ENCODE data around the gene LPAR1. TPM values are rescaled to one million over a fixed set of nuclear protein-coding genes. Genes with fewer than 3 reads are reported as not detected.
A peak's percentile ranks its signal among the peaks of the same experiment; 100 is the strongest.

Gene LPAR1
- total RNA-seq, 1 donor from 2014 or later: 11.5 TPM

DNA sequence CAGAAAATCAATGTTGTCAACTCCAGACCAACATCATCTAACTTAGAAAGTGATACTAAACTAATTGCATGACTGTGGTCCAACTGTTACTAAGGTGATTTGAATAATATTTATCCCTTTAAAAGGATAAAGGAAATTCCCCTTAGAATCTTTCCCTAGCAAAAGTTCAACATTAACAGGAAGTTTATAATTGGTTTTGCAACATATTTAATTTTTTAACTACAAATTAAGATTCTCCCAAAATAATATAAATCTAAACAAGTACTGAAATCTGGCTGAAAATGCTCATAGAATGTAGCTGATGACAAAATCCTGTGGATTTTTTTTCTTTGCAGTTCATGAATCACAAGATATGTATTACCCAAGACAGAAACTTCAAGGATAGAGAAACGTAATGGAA is 151.4 kb downstream of the LPAR1 start:
- H3K36me3 ChIP-seq (ENCODE audit: insufficient read depth, low read length): no peaks in the 10 kb centered on the region
- no peak overlapping the region for H3K27ac ChIP-seq (ENCODE audit: low read depth, low read length)
- no peaks in the 10 kb centered on the region for H3K4me1 ChIP-seq (ENCODE audit: insufficient read depth, low read length)
- FAIRE-seq (no peak), DNase-seq (ENCODE audit: low read depth) (peak; percentile 11)
- no peak for TF ChIP-seq CTCF (IDR thresholded peaks at IDR 0.05; ENCODE audit: insufficient read depth, low read depth, low read length)
- H3K27ac Mint-ChIP-seq (ENCODE audit: unreplicated experiment): no peak overlapping the region
- H2AFZ ChIP-seq (ENCODE audit: low read depth, low read length): no peak overlapping the region
- no peak overlapping the region for H3K9ac ChIP-seq (ENCODE audit: low read length)
- no peaks in the 10 kb centered on the region for H3K79me2 ChIP-seq (ENCODE audit: insufficient read depth, low read length)
- no peaks in the 10 kb centered on the region for H3K27me3 ChIP-seq (ENCODE audit: insufficient read depth, low read length)
- no peaks in the 10 kb centered on the region for H3K27me3 Mint-ChIP-seq (ENCODE audit: low read depth, unreplicated experiment)
- H3K4me3 ChIP-seq (ENCODE audit: insufficient read depth, low read depth, low read length): no peak overlapping the region
- no peaks in the 10 kb centered on the region for H4K20me1 ChIP-seq (ENCODE audit: insufficient read depth, low read length)
- no peak overlapping the region for H3K4me3 Mint-ChIP-seq (ENCODE audit: unreplicated experiment)
- no peak overlapping the region for H3K4me2 ChIP-seq (ENCODE audit: low read length)
- H3K4me1 Mint-ChIP-seq (ENCODE audit: low read depth, unreplicated experiment): no peaks in the 10 kb centered on the region
- no peaks in the 10 kb centered on the region for H3K36me3 Mint-ChIP-seq (ENCODE audit: low read depth, unreplicated experiment)
- no peaks in the 10 kb centered on the region for H3K9me3 Mint-ChIP-seq (ENCODE audit: unreplicated experiment)
- no peaks in the 10 kb centered on the region for H3K9me3 ChIP-seq (ENCODE audit: insufficient read depth, low read depth, low read length)

GRCh38 chr9:110880189-110880588 is 158.1 kb downstream of the LPAR1 start:
- Histone ChIP-seq H3K4me3 (ENCODE audit: insufficient read depth, low read depth, low read length) (no peak overlapping the region), H4K20me1 (ENCODE audit: insufficient read depth, low read length) (no peaks in the 10 kb centered on the region), H3K27ac (ENCODE audit: low read depth, low read length) (no peak overlapping the region), H3K79me2 (ENCODE audit: insufficient read depth, low read length) (no peaks in the 10 kb centered on the region), H3K4me1 (ENCODE audit: insufficient read depth, low read length) (no peaks in the 10 kb centered on the region), H3K27me3 (ENCODE audit: insufficient read depth, low read length) (no peaks in the 10 kb centered on the region), H3K9ac (ENCODE audit: low read length) (no peak overlapping the region), H2AFZ (ENCODE audit: low read depth, low read length) (no peak overlapping the region), H3K4me2 (ENCODE audit: low read length) (no peak overlapping the region), H3K36me3 (ENCODE audit: insufficient read depth, low read length) (no peaks in the 10 kb centered on the region), H3K9me3 (ENCODE audit: insufficient read depth, low read depth, low read length) (no peaks in the 10 kb centered on the region)
- Mint-ChIP-seq H3K4me1 (ENCODE audit: low read depth, unreplicated experiment) (peaks cover 17% of the 10 kb centered on the region), H3K27ac (ENCODE audit: unreplicated experiment) (no peak overlapping the region), H3K4me3 (ENCODE audit: unreplicated experiment) (no peak overlapping the region), H3K36me3 (ENCODE audit: low read depth, unreplicated experiment) (peaks cover 3% of the 10 kb centered on the region), H3K9me3 (ENCODE audit: unreplicated experiment) (no peaks in the 10 kb centered on the region), H3K27me3 (ENCODE audit: low read depth, unreplicated experiment) (no peaks in the 10 kb centered on the region)
- FAIRE-seq (no peak), DNase-seq (ENCODE audit: low read depth) (peak; percentile 85)
- no peak for TF ChIP-seq EZH2 (IDR thresholded peaks at IDR 0.05; ENCODE audit: insufficient read depth, low read length)
- no peak for TF ChIP-seq CTCF (IDR thresholded peaks at IDR 0.05; ENCODE audit: insufficient read depth, low read depth, low read length)

DNA sequence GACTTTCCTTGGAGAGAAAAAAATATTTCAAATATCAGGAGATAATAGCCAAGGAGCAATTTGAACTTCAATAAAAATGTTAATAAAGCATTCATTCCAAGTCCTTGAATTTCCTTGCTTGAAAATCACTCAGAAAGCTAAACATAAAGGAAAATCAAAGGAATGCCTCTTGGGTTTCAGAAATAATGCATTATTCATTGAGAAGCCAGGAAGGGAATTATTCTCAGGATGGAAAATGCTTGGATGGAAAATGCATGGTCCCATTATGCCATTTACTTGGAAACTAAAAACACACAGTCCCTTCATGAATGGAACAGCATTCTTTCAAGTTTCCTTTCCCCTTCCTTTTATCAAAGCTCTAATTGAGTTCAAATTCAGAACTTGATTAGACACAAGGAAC is 160.9 kb downstream of the LPAR1 start:
- Histone ChIP-seq H4K20me1 (ENCODE audit: insufficient read depth, low read length) (no peaks in the 10 kb centered on the region), H3K36me3 (ENCODE audit: insufficient read depth, low read length) (no peaks in the 10 kb centered on the region), H3K4me3 (ENCODE audit: insufficient read depth, low read depth, low read length) (no peak overlapping the region), H3K4me2 (ENCODE audit: low read length) (no peak overlapping the region), H3K9me3 (ENCODE audit: insufficient read depth, low read depth, low read length) (no peaks in the 10 kb centered on the region), H3K4me1 (ENCODE audit: insufficient read depth, low read length) (no peaks in the 10 kb centered on the region), H3K27me3 (ENCODE audit: insufficient read depth, low read length) (no peaks in the 10 kb centered on the region), H3K27ac (ENCODE audit: low read depth, low read length) (no peak overlapping the region), H3K9ac (ENCODE audit: low read length) (no peak overlapping the region), H3K79me2 (ENCODE audit: insufficient read depth, low read length) (no peaks in the 10 kb centered on the region), H2AFZ (ENCODE audit: low read depth, low read length) (no peak overlapping the region)
- Mint-ChIP-seq H3K9me3 (ENCODE audit: unreplicated experiment) (no peaks in the 10 kb centered on the region), H3K4me3 (ENCODE audit: unreplicated experiment) (no peak overlapping the region), H3K27me3 (ENCODE audit: low read depth, unreplicated experiment) (no peaks in the 10 kb centered on the region), H3K4me1 (ENCODE audit: low read depth, unreplicated experiment) (peaks cover 17% of the 10 kb centered on the region), H3K27ac (ENCODE audit: unreplicated experiment) (no peak overlapping the region), H3K36me3 (ENCODE audit: low read depth, unreplicated experiment) (peaks cover 3% of the 10 kb centered on the region)
- FAIRE-seq (no peak), DNase-seq (ENCODE audit: low read depth) (no peak)
- no peak for TF ChIP-seq CTCF (IDR thresholded peaks at IDR 0.05; ENCODE audit: insufficient read depth, low read depth, low read length)
- TF ChIP-seq EZH2 (IDR thresholded peaks at IDR 0.05; ENCODE audit: insufficient read depth, low read length): no peak

Measured in astrocyte (in vitro differentiated cells and primary cell).